Neural cell (in vitro differentiated cells): Measurements from ENCODE around the gene HDAC7.

Experiments
- CTCF ChIP-seq: fragments of 450-650 bp; IDR thresholded peaks from 2 replicates; pipeline ENCODE4 v1.5.1; 2014; ENCODE audit warnings: antibody characterized with exemption, mild to moderate bottlenecking, moderate library complexity; ENCODE audit not compliant: poor library complexity, severe bottlenecking
- EP300 ChIP-seq: fragments of 450-650 bp; conservative IDR thresholded peaks from 2 replicates; pipeline ENCODE4 v1.6.1; 2014; ENCODE audit warnings: antibody characterized with exemption, mild to moderate bottlenecking, moderate library complexity; ENCODE audit not compliant: poor library complexity, severe bottlenecking
- EZH2 ChIP-seq: fragments of 200-600, 300-800 bp; shearing (Covaris generic), sonication (generic); IDR thresholded peaks from 2 replicates; pipeline ENCODE4 v1.6.1; 2014; ENCODE audit warnings: antibody characterized with exemption, low read length, borderline replicate concordance, mild to moderate bottlenecking; ENCODE audit not compliant: insufficient read depth, poor library complexity, severe bottlenecking
- MXI1 ChIP-seq: fragments of 450-650 bp; conservative IDR thresholded peaks from 2 replicates; pipeline ENCODE4 v1.6.1; 2014; ENCODE audit warnings: antibody characterized with exemption, mild to moderate bottlenecking; ENCODE audit not compliant: poor library complexity, severe bottlenecking
- POLR2AphosphoS5 ChIP-seq: IDR thresholded peaks from 2 replicates; pipeline ENCODE4 v1.6.1; 2012
- RAD21 ChIP-seq: fragments of 450-650 bp; conservative IDR thresholded peaks from 2 replicates; pipeline ENCODE4 v1.6.1; 2014; ENCODE audit warnings: antibody characterized with exemption, mild to moderate bottlenecking, moderate library complexity
- SMC3 ChIP-seq: fragments of 450-650 bp; conservative IDR thresholded peaks from 2 replicates; pipeline ENCODE4 v1.6.1; 2014; ENCODE audit warnings: antibody characterized with exemption, mild to moderate bottlenecking, moderate library complexity; ENCODE audit not compliant: poor library complexity
- TAF1 ChIP-seq: IDR thresholded peaks from 2 replicates; pipeline ENCODE4 v1.6.1; 2012; ENCODE audit warnings: low read depth
- TF ChIP-seq, protein P1 (sequence below): IDR thresholded peaks from 2 replicates; pipeline ENCODE4 v1.6.1; 2012; ENCODE audit warnings: borderline replicate concordance

DNA sequence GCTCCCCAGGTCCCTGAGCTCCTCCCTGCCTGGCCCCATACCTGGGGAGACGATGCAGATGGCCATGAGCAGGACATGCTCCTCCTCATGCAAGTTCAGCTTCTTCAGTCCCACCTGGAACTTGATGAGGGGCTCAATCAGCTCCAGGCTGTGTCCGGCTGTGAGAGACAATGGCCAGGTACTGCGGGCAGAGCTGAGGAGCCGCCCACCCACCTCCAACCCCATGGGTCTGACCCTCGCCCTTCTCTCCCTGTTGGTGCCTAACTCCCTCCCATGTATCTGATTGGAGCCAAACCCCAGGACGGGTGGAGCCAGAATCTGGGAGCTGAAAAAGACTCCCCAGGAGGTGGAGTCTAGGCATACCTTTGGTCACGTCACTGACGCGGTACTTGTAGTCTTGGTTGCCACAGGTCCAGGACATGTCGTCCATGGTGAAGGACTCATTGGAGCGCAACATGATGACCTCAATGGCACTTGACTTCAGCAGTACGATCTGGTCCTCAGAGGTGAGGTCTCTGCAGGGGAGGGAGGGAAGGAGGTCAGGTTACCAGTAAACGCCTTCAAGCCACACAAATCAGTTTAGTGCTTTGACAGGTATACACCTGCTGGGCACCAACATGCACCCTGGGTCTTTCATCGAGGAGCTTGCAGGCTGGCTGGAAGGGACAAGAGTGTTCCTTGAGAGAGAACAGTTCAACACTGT is 26.7 kb upstream of the HDAC7 start:
- TF ChIP-seq SMC3 (no peak), CTCF (no peak), MXI1 (no peak), EZH2 (no peak), RAD21 (no peak), EP300 (no peak), POLR2AphosphoS5 (no peak), TAF1 (no peak)
- TF ChIP-seq, protein P1, sequence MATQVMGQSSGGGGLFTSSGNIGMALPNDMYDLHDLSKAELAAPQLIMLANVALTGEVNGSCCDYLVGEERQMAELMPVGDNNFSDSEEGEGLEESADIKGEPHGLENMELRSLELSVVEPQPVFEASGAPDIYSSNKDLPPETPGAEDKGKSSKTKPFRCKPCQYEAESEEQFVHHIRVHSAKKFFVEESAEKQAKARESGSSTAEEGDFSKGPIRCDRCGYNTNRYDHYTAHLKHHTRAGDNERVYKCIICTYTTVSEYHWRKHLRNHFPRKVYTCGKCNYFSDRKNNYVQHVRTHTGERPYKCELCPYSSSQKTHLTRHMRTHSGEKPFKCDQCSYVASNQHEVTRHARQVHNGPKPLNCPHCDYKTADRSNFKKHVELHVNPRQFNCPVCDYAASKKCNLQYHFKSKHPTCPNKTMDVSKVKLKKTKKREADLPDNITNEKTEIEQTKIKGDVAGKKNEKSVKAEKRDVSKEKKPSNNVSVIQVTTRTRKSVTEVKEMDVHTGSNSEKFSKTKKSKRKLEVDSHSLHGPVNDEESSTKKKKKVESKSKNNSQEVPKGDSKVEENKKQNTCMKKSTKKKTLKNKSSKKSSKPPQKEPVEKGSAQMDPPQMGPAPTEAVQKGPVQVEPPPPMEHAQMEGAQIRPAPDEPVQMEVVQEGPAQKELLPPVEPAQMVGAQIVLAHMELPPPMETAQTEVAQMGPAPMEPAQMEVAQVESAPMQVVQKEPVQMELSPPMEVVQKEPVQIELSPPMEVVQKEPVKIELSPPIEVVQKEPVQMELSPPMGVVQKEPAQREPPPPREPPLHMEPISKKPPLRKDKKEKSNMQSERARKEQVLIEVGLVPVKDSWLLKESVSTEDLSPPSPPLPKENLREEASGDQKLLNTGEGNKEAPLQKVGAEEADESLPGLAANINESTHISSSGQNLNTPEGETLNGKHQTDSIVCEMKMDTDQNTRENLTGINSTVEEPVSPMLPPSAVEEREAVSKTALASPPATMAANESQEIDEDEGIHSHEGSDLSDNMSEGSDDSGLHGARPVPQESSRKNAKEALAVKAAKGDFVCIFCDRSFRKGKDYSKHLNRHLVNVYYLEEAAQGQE: no peak
